ENCODE results near the gene AFDN.

DNA sequence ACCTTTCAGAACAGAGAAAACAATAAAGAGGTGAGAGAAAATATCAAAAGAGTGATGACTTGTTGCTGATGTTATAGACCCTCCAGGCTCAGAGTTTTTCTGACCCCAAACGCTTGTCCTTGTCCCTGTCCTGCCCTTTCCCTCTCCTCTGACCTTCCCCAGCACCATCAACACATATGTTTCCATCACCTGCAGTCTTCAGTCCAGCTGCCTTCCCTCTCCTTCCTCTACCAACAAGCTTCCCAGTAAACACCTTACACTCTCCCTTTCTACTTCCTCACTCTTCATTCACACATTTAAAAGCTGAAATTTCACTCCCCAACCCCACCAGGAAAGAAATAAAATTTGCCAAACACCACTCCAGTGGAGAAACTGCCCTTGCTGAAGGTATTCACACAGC, 25.4 kb upstream of the AFDN start:
- TF ChIP-seq CTCF (IDR thresholded peaks at IDR 0.05; ENCODE audit: low read length) (no peak), EZH2 (optimal IDR thresholded peaks at IDR 0.05; ENCODE audit: low read depth, low read length) (no peak)

All from MM.1S (cell line).